Stimulated activated effector memory CD8-positive, alpha-beta T cell treated with anti-CD3 and anti-CD28 coated beads, Interleukin-12 subunit alpha, Interleukin-12 subunit beta, amount 100 ng/mL, for 72 hours (primary cell): Measurements from ENCODE around the gene DCHS1.

Experiments
- ATAC-seq: fragments of 150-1000 bp; cut with Tn5 transposase; 2 replicates; pipeline ENCODE4 v1.10.0; 2021
- DNase-seq, 2 donors: peaks; one replicate each; pipeline ENCODE4 v3.0.0; 2021 to 2022; ENCODE audit warnings: low spot score in 2 of 2
- H3K27ac Mint-ChIP-seq: one replicate; pipeline ENCODE4 v1.8.0; 2022; ENCODE audit warnings: mild to moderate bottlenecking, mixed read lengths
- H3K36me3 Mint-ChIP-seq: one replicate; pipeline ENCODE4 v1.8.0; 2022; ENCODE audit warnings: mild to moderate bottlenecking, mixed read lengths
- H3K4me1 Mint-ChIP-seq: one replicate; pipeline ENCODE4 v1.8.0; 2022; ENCODE audit warnings: mixed read lengths
- H3K4me3 Mint-ChIP-seq: one replicate; pipeline ENCODE4 v1.8.0; 2022; ENCODE audit warnings: mild to moderate bottlenecking, mixed read lengths
- H3K9me3 Mint-ChIP-seq: one replicate; pipeline ENCODE4 v1.8.0; 2022; ENCODE audit warnings: mixed read lengths

The DCHS1 gene

DNA sequence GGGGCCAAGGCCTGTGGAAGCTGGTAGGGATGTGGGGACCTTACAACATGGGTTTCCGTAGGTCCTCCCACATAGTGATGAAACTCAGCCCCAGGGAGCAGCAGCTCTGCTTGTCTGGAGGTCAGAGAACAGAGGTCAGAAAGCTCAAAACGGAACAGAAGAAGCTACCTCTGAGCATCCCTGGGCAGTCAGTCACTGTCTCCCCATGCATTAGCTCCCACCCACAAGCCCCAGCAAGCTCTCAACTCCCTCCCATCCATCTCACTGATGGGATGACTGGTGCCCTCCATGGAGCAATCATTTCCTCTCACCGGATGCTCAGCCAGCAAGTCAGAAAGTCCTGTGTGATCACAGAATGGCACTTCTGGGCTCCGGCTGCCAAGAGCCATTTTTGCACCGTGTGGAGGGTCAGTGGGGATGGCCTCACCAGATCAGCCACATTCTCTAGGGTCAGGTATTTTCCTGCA lies 38.3 kb downstream of the DCHS1 start:
- no peaks in the 10 kb centered on the region for H3K9me3 Mint-ChIP-seq
- DNase-seq, result no peak
- no peaks in the 10 kb centered on the region for H3K36me3 Mint-ChIP-seq
- no peak for ATAC-seq
- no peak overlapping the region for H3K27ac Mint-ChIP-seq
- no peaks in the 10 kb centered on the region for H3K4me1 Mint-ChIP-seq
- no peak overlapping the region for H3K4me3 Mint-ChIP-seq

DNA sequence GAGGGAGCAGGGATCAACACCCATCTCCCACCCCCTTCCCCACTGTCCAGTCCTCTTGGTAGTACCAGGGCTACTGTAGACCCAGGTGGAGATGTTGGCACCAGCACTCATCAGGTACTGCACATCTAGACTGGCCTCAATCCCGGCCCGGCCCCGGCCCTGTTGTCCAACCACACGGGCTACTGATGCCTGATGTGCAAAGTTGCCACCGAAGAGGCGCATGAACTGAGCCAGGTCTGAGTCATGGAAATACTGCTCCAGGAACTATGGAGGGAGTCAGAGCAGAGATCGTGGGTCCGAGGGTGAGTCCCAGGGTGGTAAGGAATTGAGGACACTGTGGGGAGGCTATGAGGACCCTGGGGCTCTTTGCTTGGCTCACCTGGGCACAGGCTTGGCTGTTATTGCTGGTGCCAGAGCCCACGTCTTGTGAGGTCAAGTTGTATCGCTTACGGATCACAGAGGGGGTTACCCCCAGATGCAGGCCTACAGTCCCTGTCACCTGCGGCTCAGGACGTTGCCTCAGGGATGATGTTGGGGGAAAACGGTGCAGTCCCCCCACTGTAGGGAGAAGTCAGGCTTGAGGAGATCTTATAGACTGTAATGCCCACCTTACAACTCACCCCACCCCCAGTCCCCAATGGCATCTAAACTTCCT lies 38.9 kb downstream of the DCHS1 start:
- no peak overlapping the region for H3K27ac Mint-ChIP-seq
- no peak overlapping the region for H3K4me3 Mint-ChIP-seq
- H3K4me1 Mint-ChIP-seq, result no peaks in the 10 kb centered on the region
- no peaks in the 10 kb centered on the region for H3K9me3 Mint-ChIP-seq
- no peak for DNase-seq
- H3K36me3 Mint-ChIP-seq, result no peaks in the 10 kb centered on the region
- no peak for ATAC-seq

DNA sequence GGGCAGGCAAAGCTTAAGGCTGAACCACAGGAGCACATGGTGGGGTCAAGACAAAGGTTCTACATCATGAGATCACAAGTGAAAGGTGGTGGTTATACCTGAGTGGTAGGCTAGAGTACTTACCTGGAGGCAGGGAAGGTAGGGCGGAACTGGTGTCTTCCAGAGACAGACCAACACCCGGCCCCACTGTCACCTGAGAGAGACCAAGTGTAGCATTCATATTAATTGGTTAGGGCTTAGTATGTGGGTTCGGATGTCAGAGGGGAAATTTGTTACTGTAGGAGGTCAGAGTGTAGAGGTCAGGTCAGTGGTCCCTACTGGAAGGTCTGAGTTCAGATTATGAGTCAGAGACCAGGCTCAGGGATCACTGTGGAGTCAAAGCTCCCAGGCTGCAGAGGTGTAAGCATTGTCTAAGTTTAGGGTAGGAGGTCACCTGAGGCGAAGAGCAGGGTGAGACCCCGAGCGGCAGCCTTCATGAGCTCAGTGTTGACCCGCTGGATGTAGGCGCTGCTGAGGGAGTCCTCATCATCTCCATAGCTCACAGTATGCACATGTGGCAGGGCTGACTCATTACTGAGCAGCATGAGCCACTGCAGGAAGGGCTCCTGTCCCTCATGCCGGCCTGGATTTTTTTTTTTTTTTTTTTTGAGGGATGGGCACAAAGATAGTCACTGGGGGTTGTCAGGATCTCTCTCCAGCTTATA lies 39.6 kb downstream of the DCHS1 start:
- peaks cover 6% of the 10 kb centered on the region for H3K36me3 Mint-ChIP-seq
- no peaks in the 10 kb centered on the region for H3K9me3 Mint-ChIP-seq
- peak overlapping the region; percentile 7 for H3K4me3 Mint-ChIP-seq
- no peak overlapping the region for H3K27ac Mint-ChIP-seq
- ATAC-seq (no peak), DNase-seq (no peak)
- H3K4me1 Mint-ChIP-seq, result peaks cover 5% of the 10 kb centered on the region

DNA sequence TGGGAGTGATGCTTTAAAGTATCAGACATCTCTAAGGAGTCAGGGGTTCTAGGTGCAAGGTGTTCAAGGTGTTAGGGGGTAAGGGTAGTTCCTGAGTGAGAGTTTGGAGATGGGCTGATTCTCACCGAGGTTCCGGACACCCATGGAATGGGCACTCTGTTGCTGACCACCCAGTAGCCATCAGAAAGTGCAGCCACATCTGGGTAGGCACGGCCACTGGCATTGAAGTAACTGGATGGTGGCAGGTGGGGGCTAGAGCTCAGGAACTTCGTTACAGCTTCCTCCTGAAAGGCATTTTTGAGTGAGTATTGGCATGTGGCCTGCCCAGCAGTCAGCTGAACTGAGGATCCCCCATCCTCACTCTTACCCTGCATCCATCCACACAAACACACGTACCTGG lies 40.6 kb downstream of the DCHS1 start:
- Mint-ChIP-seq H3K27ac (no peak overlapping the region), H3K4me3 (no peak overlapping the region), H3K36me3 (peaks cover 16% of the 10 kb centered on the region), H3K9me3 (no peaks in the 10 kb centered on the region), H3K4me1 (peaks cover 15% of the 10 kb centered on the region)
- DNase-seq, result no peak
- ATAC-seq, result no peak

DNA sequence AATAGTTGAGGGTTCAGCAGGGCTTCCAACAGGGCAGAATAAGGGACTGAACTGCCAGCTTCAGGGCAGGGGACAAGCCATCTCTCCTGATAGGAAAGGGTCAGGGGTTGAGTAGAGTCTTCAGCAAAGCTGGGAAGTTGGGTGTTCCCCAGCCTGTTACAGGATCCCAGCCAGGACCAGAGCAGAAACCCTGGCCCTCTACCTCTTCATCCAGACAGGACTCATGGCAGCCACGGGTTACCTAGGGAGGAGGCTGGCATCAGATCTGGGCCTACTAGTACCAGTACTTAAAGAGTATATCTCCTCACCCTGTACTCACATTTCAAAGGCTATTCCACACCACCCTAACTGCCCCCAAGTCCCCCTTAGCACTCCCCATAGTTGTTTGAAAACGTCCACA lies 41.2 kb downstream of the DCHS1 start:
- Mint-ChIP-seq H3K27ac (no peak overlapping the region), H3K4me1 (peaks cover 21% of the 10 kb centered on the region), H3K36me3 (peaks cover 22% of the 10 kb centered on the region), H3K4me3 (no peak overlapping the region), H3K9me3 (no peaks in the 10 kb centered on the region)
- DNase-seq (no peak), ATAC-seq (no peak)

DNA sequence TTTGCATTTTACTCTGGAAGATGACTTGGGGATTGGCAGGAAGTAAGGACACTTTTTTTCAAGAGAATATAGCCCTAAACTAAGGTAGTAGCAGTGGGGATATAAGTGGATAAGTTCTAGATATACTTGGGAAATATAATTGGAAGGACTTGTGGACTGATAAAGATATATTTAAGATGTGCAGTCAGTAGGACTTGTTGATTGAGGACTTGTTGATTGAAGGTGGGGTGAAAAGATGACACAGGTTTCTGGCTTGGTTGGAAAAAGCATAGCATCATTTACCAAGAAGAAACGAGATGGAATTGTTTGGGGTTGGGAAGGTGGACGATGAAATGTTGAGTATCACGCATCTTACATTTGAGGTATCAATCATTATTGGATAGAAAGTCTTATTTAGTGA lies 42.1 kb downstream of the DCHS1 start:
- Mint-ChIP-seq H3K4me1 (peaks cover 30% of the 10 kb centered on the region), H3K36me3 (peaks cover 32% of the 10 kb centered on the region)
- no peak for ATAC-seq

DNA sequence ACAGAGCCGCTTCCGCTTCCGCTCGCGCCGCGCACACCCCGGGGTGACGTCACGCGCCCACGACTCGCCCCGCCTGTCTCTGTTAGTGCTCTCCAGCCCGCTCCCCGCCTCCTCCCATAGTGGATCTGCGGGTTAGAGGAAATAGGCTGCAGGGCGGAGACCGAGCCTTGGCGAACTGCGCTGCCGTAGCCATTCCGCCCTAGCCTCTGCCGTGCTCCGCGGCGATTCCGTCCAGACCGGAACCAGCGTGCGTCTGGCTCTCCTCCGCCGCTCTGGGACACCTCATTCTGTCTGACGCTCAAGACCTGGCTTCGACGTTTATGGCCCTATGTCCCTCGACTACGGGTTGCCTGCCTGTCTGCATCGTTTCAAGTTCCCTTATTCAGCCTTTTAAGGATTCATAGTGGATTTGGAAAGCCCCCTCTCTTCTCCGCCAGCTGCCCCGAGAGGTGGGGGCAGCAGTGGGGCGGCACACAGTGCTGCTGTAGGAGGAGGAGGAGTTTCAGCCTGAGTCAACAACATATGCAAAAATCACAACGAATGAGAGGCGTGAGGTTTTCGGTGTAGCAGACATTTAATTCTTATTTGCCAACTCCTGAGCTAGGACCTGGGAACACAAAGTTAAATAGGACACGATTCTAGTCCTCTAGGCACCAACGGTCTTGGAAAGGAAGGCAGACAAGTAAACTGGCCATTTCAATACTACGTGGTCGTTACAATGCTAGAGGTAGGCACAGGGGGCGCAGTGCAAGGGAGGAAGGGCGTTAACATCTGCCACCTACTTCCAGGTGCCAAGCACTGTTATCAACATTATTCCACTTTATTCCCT lies 43.2 kb downstream of the DCHS1 start, which contains the start of gene TAF10:
TAF10 (minus strand) TSS at position 4 of the 829 bp plus-strand sequence. CDS start 27 bp downstream, outside the sequence.
- H3K4me1 Mint-ChIP-seq, result peaks cover 36% of the 10 kb centered on the region
- DNase-seq, result peak; percentile 86 to 96
- H3K27ac Mint-ChIP-seq, result no peak within 1 kb of the TSS
- no peak within 1 kb of the TSS for H3K4me3 Mint-ChIP-seq
- peaks cover 42% of the 10 kb centered on the region for H3K36me3 Mint-ChIP-seq
- no peaks in the 10 kb centered on the region for H3K9me3 Mint-ChIP-seq
- peak; percentile 90 for ATAC-seq

More for the DNA sequence above, 42.1 kb downstream of the DCHS1 start:
- H3K27ac Mint-ChIP-seq, result no peak overlapping the region
- no peak overlapping the region for H3K4me3 Mint-ChIP-seq
- no peak for DNase-seq
- no peaks in the 10 kb centered on the region for H3K9me3 Mint-ChIP-seq

DNA sequence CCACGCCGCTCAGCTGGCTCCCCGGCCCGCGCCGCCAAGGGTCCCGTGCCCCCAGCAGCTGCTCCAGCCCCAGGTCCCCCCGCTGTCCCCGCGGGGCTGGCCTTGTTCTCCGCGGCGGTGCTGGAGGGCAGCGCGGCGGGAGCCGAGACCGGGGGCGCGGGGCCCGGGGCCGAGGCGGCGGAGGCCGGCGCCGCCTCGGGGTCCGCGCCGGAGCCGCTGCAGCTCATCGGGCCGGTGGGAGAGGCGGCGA lies 43.7 kb downstream of the DCHS1 start:
- peak in 1 of 2 donors; percentile 23 for DNase-seq
- ATAC-seq, result no peak
- H3K27ac Mint-ChIP-seq, result no peak overlapping the region
- H3K4me1 Mint-ChIP-seq, result peaks cover 39% of the 10 kb centered on the region
- H3K9me3 Mint-ChIP-seq, result no peaks in the 10 kb centered on the region
- H3K36me3 Mint-ChIP-seq, result peaks cover 45% of the 10 kb centered on the region
- H3K4me3 Mint-ChIP-seq, result no peak overlapping the region

DNA sequence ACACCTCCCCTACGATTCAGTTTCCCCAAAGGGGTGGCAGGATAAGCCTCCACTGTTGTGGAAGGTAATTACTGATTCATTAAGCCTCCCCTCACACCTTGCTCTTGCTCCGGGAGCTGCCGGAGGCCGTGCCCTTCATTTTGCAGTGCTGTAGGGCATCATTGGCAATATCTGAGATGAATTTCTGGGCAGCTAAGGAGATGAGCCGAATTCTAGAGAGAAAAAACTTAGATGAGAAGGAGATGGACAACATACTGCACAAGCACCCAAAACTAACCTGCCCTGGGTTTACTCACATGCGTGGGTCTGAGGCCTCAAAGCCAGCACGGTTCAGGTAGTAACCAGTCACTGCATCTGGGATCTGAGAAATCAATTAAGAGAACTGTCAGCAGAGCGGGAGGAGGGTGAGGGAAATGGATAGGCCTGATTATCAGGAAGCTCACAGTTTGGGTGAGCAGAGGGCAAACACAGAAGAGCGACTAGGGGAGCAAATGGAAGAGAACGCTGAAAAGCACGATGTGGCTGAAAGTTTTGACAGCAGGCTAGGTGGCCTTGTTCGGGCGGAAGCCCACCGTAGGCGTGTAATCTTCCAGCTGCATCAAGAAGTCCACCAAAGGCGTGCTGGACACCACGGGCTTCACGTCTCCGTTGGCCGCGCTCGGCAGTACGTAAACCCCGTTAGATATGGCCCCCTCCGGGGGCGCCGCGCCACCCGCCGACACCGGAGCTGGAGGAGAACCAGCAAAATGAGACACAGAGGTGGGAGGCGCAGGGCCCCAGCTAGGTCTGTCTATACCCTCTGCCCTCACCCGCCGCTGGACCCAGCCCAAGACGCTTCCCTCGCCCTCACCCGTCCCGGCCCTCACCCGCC lies 44.3 kb downstream of the DCHS1 start:
- DNase-seq (no peak), ATAC-seq (peak; percentile 2)
- peaks cover 45% of the 10 kb centered on the region for H3K4me1 Mint-ChIP-seq
- no peak overlapping the region for H3K4me3 Mint-ChIP-seq
- no peak overlapping the region for H3K27ac Mint-ChIP-seq
- peaks cover 45% of the 10 kb centered on the region for H3K36me3 Mint-ChIP-seq
- no peaks in the 10 kb centered on the region for H3K9me3 Mint-ChIP-seq

DNA sequence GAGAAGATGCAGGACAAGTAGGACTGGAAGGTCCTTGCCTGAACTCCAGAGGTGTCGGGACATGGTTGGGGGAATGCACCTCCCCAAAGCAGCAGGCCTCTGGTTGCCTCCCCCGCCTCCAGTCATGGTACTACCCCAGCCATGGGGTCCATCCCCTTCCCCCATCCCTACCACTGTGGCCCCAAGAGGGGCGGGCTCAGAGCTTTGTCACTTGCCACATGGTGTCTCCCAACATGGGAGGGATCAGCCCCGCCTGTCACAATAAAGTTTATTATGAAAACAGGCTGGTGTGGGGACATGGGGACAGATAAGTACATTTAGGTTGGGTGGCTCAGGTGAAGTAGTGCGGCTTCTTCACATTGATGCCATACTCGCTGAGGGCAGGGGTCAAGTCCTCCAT lies 45.0 kb downstream of the DCHS1 start:
- Mint-ChIP-seq H3K27ac (no peak overlapping the region), H3K4me1 (peaks cover 51% of the 10 kb centered on the region), H3K4me3 (no peak overlapping the region), H3K9me3 (no peaks in the 10 kb centered on the region), H3K36me3 (peaks cover 52% of the 10 kb centered on the region)
- DNase-seq, result no peak
- ATAC-seq, result no peak

DNA sequence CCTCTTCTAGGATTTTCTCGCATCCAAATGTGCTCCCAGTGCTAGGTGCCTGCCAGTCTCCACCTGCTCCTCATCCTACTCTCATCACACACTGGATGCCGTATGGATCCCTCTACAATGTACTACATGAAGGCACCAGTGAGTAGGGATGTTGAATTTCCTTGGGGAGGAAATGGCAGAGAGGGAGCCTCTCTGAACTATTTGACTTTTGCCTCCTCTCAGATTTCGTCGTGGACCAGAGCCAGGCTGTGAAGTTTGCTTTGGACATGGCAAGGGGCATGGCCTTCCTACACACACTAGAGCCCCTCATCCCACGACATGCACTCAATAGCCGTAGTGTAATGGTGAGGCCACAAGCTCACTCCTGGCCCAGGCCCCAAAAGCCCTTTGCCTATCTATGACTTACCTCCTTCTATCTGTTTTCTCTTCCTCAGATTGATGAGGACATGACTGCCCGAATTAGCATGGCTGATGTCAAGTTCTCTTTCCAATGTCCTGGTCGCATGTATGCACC lies 46.0 kb downstream of the DCHS1 start:
- no peak for ATAC-seq
- Mint-ChIP-seq H3K27ac (peak overlapping the region; percentile 41), H3K4me1 (peaks cover 51% of the 10 kb centered on the region), H3K36me3 (peaks cover 52% of the 10 kb centered on the region), H3K4me3 (no peak overlapping the region), H3K9me3 (no peaks in the 10 kb centered on the region)
- DNase-seq, result no peak

DNA sequence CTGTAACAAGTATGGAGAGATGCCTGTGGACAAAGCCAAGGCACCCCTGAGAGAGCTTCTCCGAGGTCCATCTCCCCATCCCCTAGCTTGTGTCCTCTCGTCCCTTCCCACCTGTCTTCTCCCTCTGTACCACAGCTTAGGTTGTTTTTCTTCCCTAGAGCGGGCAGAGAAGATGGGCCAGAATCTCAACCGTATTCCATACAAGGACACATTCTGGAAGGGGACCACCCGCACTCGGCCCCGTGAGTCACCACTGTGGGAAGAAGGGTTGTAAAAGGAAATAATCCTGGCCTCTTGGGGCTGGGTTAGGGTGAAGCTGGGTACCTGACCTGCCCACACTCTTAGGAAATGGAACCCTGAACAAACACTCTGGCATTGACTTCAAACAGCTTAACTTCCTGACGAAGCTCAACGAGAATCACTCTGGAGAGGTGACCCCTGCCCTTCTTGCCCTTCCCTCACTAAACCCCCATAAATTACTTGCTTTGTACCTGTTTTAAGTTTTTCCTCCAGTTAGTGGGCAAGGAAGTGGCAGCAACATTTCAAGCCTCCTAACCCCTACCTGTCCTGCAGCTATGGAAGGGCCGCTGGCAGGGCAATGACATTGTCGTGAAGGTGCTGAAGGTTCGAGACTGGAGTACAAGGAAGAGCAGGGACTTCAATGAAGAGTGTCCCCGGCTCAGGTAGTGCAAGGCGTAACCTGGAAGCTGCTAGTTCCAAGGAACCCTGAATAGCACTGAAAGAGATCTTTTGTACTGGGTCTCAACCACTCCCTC lies 46.7 kb downstream of the DCHS1 start:
- peak overlapping the region; percentile 61 for H3K27ac Mint-ChIP-seq
- H3K36me3 Mint-ChIP-seq, result peaks cover 52% of the 10 kb centered on the region
- peaks cover 51% of the 10 kb centered on the region for H3K4me1 Mint-ChIP-seq
- H3K9me3 Mint-ChIP-seq, result no peaks in the 10 kb centered on the region
- ATAC-seq (no peak), DNase-seq (peak in 1 of 2 donors; percentile 48)
- H3K4me3 Mint-ChIP-seq, result no peak overlapping the region

DNA sequence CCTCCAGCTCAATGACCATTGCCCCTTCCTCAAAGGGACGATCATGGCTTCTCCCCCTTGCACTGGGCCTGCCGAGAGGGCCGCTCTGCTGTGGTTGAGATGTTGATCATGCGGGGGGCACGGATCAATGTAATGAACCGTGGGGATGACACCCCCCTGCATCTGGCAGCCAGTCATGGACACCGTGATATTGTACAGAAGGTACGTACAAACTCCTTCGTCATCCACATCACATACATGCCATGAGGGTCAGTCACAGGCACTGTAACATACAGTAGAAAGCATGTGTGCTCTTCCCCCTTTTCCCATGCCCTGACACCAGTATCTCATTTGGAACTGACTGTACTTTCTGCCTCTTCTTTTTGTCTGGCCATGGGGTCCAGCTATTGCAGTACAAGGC lies 47.6 kb downstream of the DCHS1 start:
- Mint-ChIP-seq H3K27ac (peak overlapping the region; percentile 61), H3K9me3 (no peaks in the 10 kb centered on the region), H3K4me3 (no peak overlapping the region), H3K36me3 (peaks cover 52% of the 10 kb centered on the region), H3K4me1 (peaks cover 51% of the 10 kb centered on the region)
- DNase-seq, result peak in 1 of 2 donors; percentile 41
- no peak for ATAC-seq

DNA sequence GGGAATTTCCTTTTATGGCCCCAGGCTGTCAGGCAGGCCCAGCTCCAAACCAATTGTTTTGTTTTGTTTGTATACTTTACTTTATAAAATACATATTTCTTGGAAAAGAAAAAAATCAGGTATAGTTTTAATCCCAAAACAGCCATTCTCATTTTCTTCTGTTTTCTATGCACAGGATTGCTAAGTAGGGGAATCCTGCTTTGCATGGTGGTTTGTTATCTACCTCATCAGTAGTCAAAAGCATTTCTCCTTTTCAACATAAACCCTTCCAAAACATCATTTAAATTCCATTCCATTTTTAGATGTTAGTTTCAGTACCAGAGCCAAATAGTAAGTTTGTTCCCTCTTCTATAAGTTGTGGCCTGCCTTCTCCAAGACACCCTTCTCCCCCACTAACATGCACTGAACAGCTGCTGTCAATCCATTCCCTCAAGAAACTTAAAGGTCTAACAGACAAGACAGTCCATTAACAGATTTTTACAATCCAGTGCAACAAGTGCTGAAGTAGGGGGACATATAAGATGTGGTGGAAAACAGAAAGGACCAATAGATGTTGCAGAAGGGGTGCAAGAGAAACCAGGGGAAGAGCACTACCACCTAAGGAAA lies 48.3 kb downstream of the DCHS1 start:
- DNase-seq, result peak in 1 of 2 donors; percentile 48
- peaks cover 51% of the 10 kb centered on the region for H3K4me1 Mint-ChIP-seq
- peaks cover 52% of the 10 kb centered on the region for H3K36me3 Mint-ChIP-seq
- ATAC-seq, result no peak
- H3K4me3 Mint-ChIP-seq, result no peak overlapping the region
- no peaks in the 10 kb centered on the region for H3K9me3 Mint-ChIP-seq
- H3K27ac Mint-ChIP-seq, result peak overlapping the region; percentile 61
